OCI-LY3 (cell line): Measurements from ENCODE around the gene NEK11.
"Not testable (repeated sequence)": the region's sequence is repeated elsewhere in the genome, so short reads cannot be mapped to it uniquely, and the experiment has no call there.

ENCODE experiments used
- H2AFZ ChIP-seq: fragments of 200-600, 300-600 bp; shearing (Covaris generic); 2 replicates; pipeline ENCODE4 v1.6.0; 2014; ENCODE audit warnings: antibody characterized with exemption, low read depth, low read length
- H3K27ac ChIP-seq: fragments of 200-600, 300-600 bp; sonication (generic); 2 replicates; pipeline ENCODE4 v1.5.1; 2014; ENCODE audit warnings: mild to moderate bottlenecking, low read length, moderate library complexity, mixed read lengths
- H3K27me3 ChIP-seq: fragments of 200-600, 300-600 bp; sonication (generic); 2 replicates; pipeline ENCODE4 v1.6.1; 2014; ENCODE audit warnings: low read depth, low read length, mixed read lengths
- H3K36me3 ChIP-seq: fragments of 200-600, 300-600 bp; sonication (generic); replicated peaks from 2 replicates; pipeline ENCODE3; 2014; ENCODE audit warnings: low read depth, low read length, mixed read lengths
- H3K4me1 ChIP-seq: fragments of 300-600, 200-600 bp; sonication (generic); 2 replicates; pipeline ENCODE4 v1.6.1; 2014; ENCODE audit warnings: low read length, mixed read lengths
- H3K4me2 ChIP-seq: fragments of 200-600, 300-600 bp; sonication (generic); 2 replicates; pipeline ENCODE4 v1.6.1; 2014; ENCODE audit warnings: low read length, mixed read lengths
- H3K4me3 ChIP-seq: fragments of 300-600, 200-600 bp; sonication (generic); 2 replicates; pipeline ENCODE4 v1.5.1; 2014; ENCODE audit warnings: antibody characterized with exemption, mild to moderate bottlenecking, low read length, moderate library complexity
- H3K79me2 ChIP-seq: fragments of 300-600, 200-600 bp; shearing (Covaris generic); 2 replicates; pipeline ENCODE4 v1.6.1; 2014; ENCODE audit warnings: mild to moderate bottlenecking, low read length, mixed read lengths
- H3K9ac ChIP-seq: fragments of 300-600, 200-600 bp; shearing (Covaris generic); 2 replicates; pipeline ENCODE4 v1.6.0; 2014; ENCODE audit warnings: mild to moderate bottlenecking, low read length, moderate library complexity
- H3K9me3 ChIP-seq: fragments of 200-600, 300-600 bp; shearing (Covaris generic); 2 replicates; pipeline ENCODE4 v1.6.1; 2014; ENCODE audit warnings: low read length, mixed read lengths; ENCODE audit not compliant: insufficient read depth
- H4K20me1 ChIP-seq: fragments of 200-600, 300-600 bp; sonication (generic); 2 replicates; pipeline ENCODE4 v1.6.1; 2016; ENCODE audit warnings: low read length, mixed read lengths; ENCODE audit not compliant: insufficient read depth
- CTCF ChIP-seq: fragments of 200-600, 300-600 bp; sonication (generic); IDR thresholded peaks from 2 replicates; pipeline ENCODE4 v1.5.1; 2014; ENCODE audit warnings: antibody characterized with exemption, low read length, low read depth
- EZH2phosphoT487 ChIP-seq: fragments of 200-600 bp; shearing (Covaris generic); IDR thresholded peaks from 2 replicates; pipeline ENCODE4 v1.6.1; 2018; ENCODE audit warnings: antibody characterized with exemption, mixed run types, low read depth

The NEK11 gene

GRCh38 chr3:131328721-131329120, 302.0 kb downstream of the NEK11 start:
- Histone ChIP-seq H3K4me3 (no peak overlapping the region), H3K4me1 (peaks cover 52% of the 10 kb centered on the region), H4K20me1 (no peaks in the 10 kb centered on the region), H3K36me3 (no peaks in the 10 kb centered on the region), H3K27me3 (no peaks in the 10 kb centered on the region), H3K9me3 (no peaks in the 10 kb centered on the region), H3K9ac (no peak overlapping the region), H3K27ac (peak overlapping the region; percentile 17; the same call in 1 of the 2 replicates), H2AFZ (peak overlapping the region; percentile 83), H3K79me2 (no peaks in the 10 kb centered on the region), H3K4me2 (peak overlapping the region; percentile 21)
- TF ChIP-seq EZH2phosphoT487 (no peak), CTCF (no peak)

- Histone ChIP-seq H3K9me3 (no peaks in the 10 kb centered on the region), H4K20me1 (no peaks in the 10 kb centered on the region), H3K79me2 (no peaks in the 10 kb centered on the region), H3K27me3 (no peaks in the 10 kb centered on the region), H3K9ac (peak overlapping the region; percentile 33), H3K4me1 (peaks cover 42% of the 10 kb centered on the region), H3K27ac (peak overlapping the region; percentile 3; the same call in 1 of the 2 replicates), H3K36me3 (no peaks in the 10 kb centered on the region), H2AFZ (peak overlapping the region; percentile 81), H3K4me3 (peak overlapping the region; percentile 64), H3K4me2 (peak overlapping the region; percentile 85)
- TF ChIP-seq CTCF (no peak), EZH2phosphoT487 (no peak)
These were observed 303.1 kb downstream of the NEK11 start for GRCh38 chr3:131329774-131330173.

- not testable (repeated sequence) for H3K27me3 ChIP-seq, H3K9me3 ChIP-seq, H3K9ac ChIP-seq, H3K36me3 ChIP-seq, H2AFZ ChIP-seq, H3K79me2 ChIP-seq, H3K4me2 ChIP-seq, H3K27ac ChIP-seq, H4K20me1 ChIP-seq, H3K4me3 ChIP-seq
- peaks cover 24% of the 10 kb centered on the region for H3K4me1 ChIP-seq
These were observed 304.9 kb downstream of the NEK11 start for GRCh38 chr3:131331456-131332085.

GRCh38 chr3:131338948-131339640, 312.4 kb downstream of the NEK11 start:
- H3K36me3 ChIP-seq: no peaks in the 10 kb centered on the region
- H3K4me2 ChIP-seq: no peak overlapping the region
- no peaks in the 10 kb centered on the region for H3K79me2 ChIP-seq
- no peak overlapping the region for H3K4me3 ChIP-seq
- no peaks in the 10 kb centered on the region for H3K9me3 ChIP-seq
- no peaks in the 10 kb centered on the region for H4K20me1 ChIP-seq
- H3K27me3 ChIP-seq: no peaks in the 10 kb centered on the region
- H3K27ac ChIP-seq: no peak overlapping the region
- no peak for TF ChIP-seq CTCF
- no peak for TF ChIP-seq EZH2phosphoT487
- no peak overlapping the region for H3K9ac ChIP-seq
- no peak overlapping the region for H2AFZ ChIP-seq
- peaks cover 4% of the 10 kb centered on the region for H3K4me1 ChIP-seq
